ENCODE data around the gene STEAP1B. TPM values are rescaled to one million over a fixed set of nuclear protein-coding genes. Genes with fewer than 3 reads are reported as not detected.

STEAP1B gene
- total RNA-seq, 1 experiment from 2014 or later: not detected

DNA sequence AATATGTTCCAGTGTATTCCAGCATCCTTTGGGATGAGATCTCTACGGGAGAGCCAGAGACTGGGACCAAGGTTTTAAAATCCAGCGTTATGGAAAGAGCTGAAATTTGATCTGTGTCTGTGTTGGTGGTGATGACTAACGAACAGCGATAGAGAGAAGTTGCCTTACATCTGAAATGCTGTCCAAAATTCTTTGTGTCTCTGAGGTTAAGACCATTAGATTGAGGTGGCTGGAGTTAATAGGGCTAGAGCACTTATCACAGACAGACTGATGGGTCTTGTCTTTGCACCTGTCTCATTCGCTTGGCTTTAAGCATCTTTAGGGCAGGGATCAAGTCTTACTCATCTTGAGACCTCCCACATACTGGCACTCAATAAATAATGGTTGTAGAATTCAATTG is 102.0 kb downstream of the STEAP1B start:
- Histone ChIP-seq H3K36me3 (no peaks in the 10 kb centered on the region), H3K27me3 (no peaks in the 10 kb centered on the region), H3K4me1 (peaks cover 5% of the 10 kb centered on the region; the same call in 1 of the 2 replicates), H3K27ac (no peak overlapping the region), H3K4me3 (no peak overlapping the region), H3K9me3 (replicated peaks) (no peaks in the 10 kb centered on the region)
- peak in 1 of 2 experiments; percentile 16 for DNase-seq

DNA sequence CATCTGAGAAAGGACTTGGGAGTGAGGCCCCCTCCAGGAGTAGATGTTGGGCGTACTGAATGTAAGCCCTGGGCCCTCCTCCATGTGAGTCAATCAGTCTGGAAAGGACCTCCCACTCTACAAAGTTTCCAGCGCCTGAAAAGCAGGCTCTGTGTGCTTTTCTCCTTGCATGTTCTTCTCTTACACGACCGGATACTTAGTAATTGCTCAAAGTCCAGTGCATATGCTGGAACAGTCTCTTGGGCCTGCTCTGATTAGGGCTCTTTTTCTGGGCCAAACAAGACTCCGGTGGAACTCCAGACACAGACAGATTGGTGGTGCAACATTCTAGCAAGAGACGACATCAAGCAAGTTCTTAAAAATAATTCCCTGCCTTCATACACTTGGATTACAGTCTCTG is 104.8 kb downstream of the STEAP1B start:
- Histone ChIP-seq H3K27me3 (no peaks in the 10 kb centered on the region), H3K9me3 (replicated peaks) (no peaks in the 10 kb centered on the region), H3K36me3 (no peaks in the 10 kb centered on the region), H3K27ac (no peak overlapping the region), H3K4me3 (no peak overlapping the region), H3K4me1 (no peaks in the 10 kb centered on the region)
- DNase-seq: no peak

DNA sequence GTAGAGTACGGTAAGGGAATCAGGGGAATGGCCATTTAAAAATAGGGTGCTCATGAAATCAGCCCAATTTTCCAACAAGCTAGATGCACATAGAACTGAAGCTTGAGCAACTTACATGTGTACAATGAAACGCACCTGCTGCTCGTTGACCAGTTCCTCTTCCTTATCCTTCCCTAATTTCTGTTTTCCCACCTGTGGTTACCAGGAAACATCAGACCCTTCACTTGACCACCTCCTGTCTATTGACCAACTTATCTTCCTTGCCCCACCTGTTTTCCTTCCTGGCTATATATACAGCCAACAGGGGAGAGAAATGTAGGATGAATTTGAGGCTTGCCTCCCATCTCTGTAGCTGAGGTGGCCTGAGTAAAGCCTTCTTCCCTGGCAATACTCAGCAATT is 105.2 kb downstream of the STEAP1B start:
- H3K36me3 ChIP-seq: no peaks in the 10 kb centered on the region

DNA sequence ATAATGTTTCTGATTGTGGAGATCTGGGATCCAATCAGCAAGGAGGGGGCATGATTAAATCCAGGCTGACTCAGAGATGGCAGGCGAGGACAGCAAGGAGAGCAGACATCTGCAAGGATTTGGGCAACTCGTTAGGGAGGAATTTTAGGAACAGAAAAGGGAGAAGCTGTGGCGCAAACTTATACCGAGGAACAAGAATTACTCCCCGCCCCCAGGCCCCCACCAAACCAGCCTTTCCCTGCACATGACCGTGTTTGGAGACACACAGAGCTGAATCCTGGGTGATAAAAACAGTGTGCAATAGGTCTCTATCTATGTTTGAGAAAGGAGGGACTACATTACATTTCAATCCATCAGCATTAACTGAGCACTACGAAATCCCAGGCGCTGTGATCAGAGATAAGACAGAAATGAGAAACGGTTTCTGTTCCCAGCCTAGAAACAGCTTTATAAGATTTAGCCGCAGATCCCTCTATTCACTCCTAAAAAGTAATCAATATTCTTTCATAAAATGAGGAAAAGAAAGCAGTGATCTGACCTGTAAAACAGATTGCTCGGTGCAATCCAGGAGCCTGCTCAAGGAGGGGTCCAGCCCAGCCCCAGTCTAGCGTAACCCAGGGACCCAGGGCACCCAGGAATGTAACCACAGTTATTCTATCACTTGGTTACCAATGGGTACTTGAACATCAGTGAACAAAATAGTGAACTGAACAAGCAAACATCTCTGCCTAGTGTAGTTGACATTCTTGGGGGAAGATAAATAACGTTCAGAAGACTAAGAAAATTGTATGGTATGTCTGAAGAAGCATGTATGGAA is 105.9 kb downstream of the STEAP1B start:
- Histone ChIP-seq H3K36me3 (no peaks in the 10 kb centered on the region), H3K4me1 (no peaks in the 10 kb centered on the region), H3K4me3 (no peak overlapping the region), H3K27ac (no peak overlapping the region), H3K9me3 (replicated peaks) (no peaks in the 10 kb centered on the region), H3K27me3 (no peaks in the 10 kb centered on the region)
- DNase-seq: no peak

More for the DNA sequence above, 105.2 kb downstream of the STEAP1B start:
- Histone ChIP-seq H3K4me3 (no peak overlapping the region), H3K4me1 (no peaks in the 10 kb centered on the region), H3K9me3 (replicated peaks) (no peaks in the 10 kb centered on the region), H3K27me3 (no peaks in the 10 kb centered on the region), H3K27ac (no peak overlapping the region)
- no peak for DNase-seq

GRCh38 chr7:22390516-22390915 is 109.5 kb downstream of the STEAP1B start:
- Histone ChIP-seq H3K4me1 (no peaks in the 10 kb centered on the region), H3K9me3 (replicated peaks) (no peaks in the 10 kb centered on the region), H3K4me3 (no peak overlapping the region), H3K27ac (no peak overlapping the region), H3K27me3 (no peaks in the 10 kb centered on the region), H3K36me3 (no peaks in the 10 kb centered on the region)
- DNase-seq: no peak

- DNase-seq: no peak
- Histone ChIP-seq H3K4me3 (no peak overlapping the region), H3K4me1 (no peaks in the 10 kb centered on the region), H3K9me3 (replicated peaks) (no peaks in the 10 kb centered on the region), H3K27ac (no peak overlapping the region), H3K36me3 (no peaks in the 10 kb centered on the region), H3K27me3 (no peaks in the 10 kb centered on the region)
Observed at GRCh38 chr7:22389892-22390291, 110.1 kb downstream of the STEAP1B start.

GRCh38 chr7:22387583-22387982 is 112.4 kb downstream of the STEAP1B start:
- no peaks in the 10 kb centered on the region for H3K36me3 ChIP-seq
- no peaks in the 10 kb centered on the region for H3K4me1 ChIP-seq
- no peaks in the 10 kb centered on the region for H3K9me3 ChIP-seq (replicated peaks)
- DNase-seq: no peak
- no peak overlapping the region for H3K27ac ChIP-seq
- H3K27me3 ChIP-seq: no peaks in the 10 kb centered on the region
- no peak overlapping the region for H3K4me3 ChIP-seq

DNA sequence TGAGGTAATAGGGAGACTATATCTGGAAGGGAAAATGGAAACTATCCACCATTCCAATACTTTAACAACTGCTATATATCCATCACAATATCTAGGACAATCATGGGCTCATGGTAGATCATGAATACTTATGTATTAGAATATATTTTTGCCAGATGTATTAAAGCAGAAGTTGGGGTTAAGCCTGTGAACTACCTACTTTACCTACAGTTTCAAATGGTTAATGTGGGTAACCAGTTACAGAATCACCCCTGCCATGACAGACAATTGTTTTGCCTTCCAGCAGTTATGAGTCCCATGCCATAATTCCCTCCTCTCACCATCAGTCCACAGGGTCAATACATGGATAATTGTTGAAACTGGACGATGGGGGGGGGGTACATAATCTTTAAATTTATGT is 113.1 kb downstream of the STEAP1B start:
- Histone ChIP-seq H3K27me3 (no peaks in the 10 kb centered on the region), H3K27ac (no peak overlapping the region), H3K4me1 (no peaks in the 10 kb centered on the region), H3K4me3 (no peak overlapping the region), H3K9me3 (replicated peaks) (no peaks in the 10 kb centered on the region), H3K36me3 (no peaks in the 10 kb centered on the region)
- no peak for DNase-seq

- Histone ChIP-seq H3K4me1 (no peaks in the 10 kb centered on the region), H3K27ac (no peak overlapping the region), H3K4me3 (no peak overlapping the region), H3K27me3 (no peaks in the 10 kb centered on the region), H3K36me3 (no peaks in the 10 kb centered on the region), H3K9me3 (replicated peaks) (no peaks in the 10 kb centered on the region)
- DNase-seq: no peak
Observed at GRCh38 chr7:22386206-22386858, 113.7 kb downstream of the STEAP1B start.

DNA sequence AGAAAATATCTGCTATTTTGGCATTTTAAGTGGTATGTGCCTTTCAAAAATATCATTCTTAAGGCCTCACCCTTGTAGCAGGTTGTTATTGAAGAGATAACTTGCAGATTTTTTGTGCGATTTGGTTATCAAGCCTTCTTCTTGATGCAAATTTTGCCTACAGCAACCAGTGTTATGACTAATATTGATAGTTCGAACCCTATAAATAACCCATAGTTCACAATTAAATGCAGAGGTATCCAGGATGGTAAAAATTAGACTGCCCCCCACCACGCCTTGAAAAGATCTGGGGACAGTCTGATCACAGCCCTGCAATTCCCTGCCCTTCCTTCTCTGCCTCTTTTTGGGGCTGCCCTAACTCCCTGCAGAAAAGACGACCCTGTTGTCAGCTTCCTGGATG is 114.7 kb downstream of the STEAP1B start:
- DNase-seq: no peak
- Histone ChIP-seq H3K4me3 (no peak overlapping the region), H3K27ac (no peak overlapping the region), H3K36me3 (no peaks in the 10 kb centered on the region), H3K4me1 (no peaks in the 10 kb centered on the region), H3K9me3 (replicated peaks) (no peaks in the 10 kb centered on the region), H3K27me3 (no peaks in the 10 kb centered on the region)

DNA sequence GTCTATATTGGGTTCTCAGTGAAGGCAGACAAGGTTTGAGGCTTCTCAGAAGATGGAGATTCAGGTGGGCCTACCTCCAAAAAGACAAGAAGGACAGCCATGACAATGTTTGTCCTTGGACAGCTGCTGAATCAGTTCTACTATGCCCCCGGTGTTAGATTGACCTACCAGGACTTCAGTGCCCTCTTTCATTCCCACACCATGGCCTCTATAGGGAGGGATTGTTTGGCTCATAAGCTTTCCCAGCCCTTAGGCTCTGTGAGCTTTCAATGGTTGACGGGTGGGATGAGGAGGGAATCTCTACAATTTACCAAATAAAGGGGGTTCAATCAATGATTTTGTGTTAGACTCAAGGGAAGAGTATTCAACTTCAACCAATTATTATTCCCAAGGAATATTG is 119.7 kb downstream of the STEAP1B start:
- Histone ChIP-seq H3K27ac (no peak overlapping the region), H3K27me3 (0 out of 2 replicates have a peak, but pooled peaks cover 8% of the 10 kb centered on the region), H3K9me3 (replicated peaks) (no peaks in the 10 kb centered on the region), H3K4me1 (no peaks in the 10 kb centered on the region), H3K4me3 (no peak overlapping the region), H3K36me3 (no peaks in the 10 kb centered on the region)
- DNase-seq: no peak

- no peak for DNase-seq
- Histone ChIP-seq H3K36me3 (no peaks in the 10 kb centered on the region), H3K4me1 (no peaks in the 10 kb centered on the region), H3K27me3 (0 out of 2 replicates have a peak, but pooled peaks cover 8% of the 10 kb centered on the region), H3K4me3 (no peak overlapping the region), H3K9me3 (replicated peaks) (no peaks in the 10 kb centered on the region), H3K27ac (no peak overlapping the region)
Observed at GRCh38 chr7:22378199-22378980, 121.6 kb downstream of the STEAP1B start.

DNA sequence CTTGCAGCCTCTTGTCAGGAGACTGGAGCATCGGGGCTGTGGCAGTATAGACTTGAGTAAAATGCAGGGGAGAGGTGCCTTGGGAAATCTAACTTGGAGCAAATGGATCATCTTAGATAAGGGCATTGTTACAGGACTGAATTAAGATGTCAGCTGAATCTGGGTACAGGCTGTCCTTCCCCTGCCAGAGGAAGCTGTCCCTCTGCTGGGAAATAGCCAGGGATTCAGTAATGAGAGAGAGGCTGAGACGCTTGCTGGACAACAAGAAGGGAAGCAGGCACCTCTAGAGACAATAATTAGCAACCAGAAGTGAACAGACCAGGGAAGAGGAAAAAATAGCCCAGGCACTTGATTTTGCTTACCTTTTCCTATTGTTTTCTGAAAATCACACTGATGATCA is 122.3 kb downstream of the STEAP1B start:
- H3K4me3 ChIP-seq: no peak overlapping the region
- H3K27ac ChIP-seq: no peak overlapping the region
- 0 out of 2 replicates have a peak, but pooled peaks cover 8% of the 10 kb centered on the region for H3K27me3 ChIP-seq
- no peaks in the 10 kb centered on the region for H3K9me3 ChIP-seq (replicated peaks)
- DNase-seq: no peak
- no peaks in the 10 kb centered on the region for H3K36me3 ChIP-seq
- no peaks in the 10 kb centered on the region for H3K4me1 ChIP-seq

DNA sequence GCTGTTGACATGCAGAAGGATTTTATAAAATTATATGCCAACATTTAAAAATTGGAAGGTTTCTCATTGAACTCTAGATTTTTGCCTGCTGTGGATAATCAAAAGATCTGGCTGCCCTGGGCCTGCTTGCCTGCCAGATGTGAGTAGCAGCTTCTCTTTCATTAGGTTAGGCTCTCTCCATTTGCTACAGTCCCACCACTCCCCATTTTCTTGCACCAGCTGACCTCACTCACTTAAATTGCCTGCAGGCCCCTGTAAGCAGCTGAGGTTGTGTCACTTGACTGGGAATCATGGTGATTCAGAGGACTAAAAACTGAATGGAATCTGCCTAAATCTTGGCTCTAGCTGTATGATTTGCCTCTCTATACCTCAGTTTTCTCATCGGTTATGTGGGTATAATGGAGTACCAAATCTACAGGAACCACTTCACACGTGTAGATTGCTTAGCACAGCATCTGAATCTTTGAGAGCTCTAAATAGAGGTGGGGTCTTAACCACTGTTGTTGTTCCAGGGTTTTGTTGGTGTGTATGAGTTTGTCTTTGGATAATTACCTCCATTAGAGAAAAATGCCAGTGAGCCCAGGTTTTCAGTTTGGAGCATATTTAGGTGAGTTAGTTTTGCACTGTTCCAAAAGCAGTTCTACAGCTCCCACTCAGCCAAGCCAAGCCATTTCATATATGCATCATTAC is 124.5 kb downstream of the STEAP1B start:
- Histone ChIP-seq H3K27ac (no peak overlapping the region), H3K9me3 (replicated peaks) (no peaks in the 10 kb centered on the region), H3K36me3 (no peaks in the 10 kb centered on the region), H3K4me1 (no peaks in the 10 kb centered on the region), H3K27me3 (peaks cover 16% of the 10 kb centered on the region; the same call in 1 of the 2 replicates), H3K4me3 (no peak overlapping the region)
- DNase-seq: no peak
